Measurements from ENCODE around the gene MEGF6. TPM values are rescaled to one million over a fixed set of nuclear protein-coding genes. Genes with fewer than 3 reads are reported as not detected.

MEGF6 gene
- total RNA-seq, 1 donor from 2014 or later: 10.9 TPM

- Mint-ChIP-seq H3K27ac (no peak overlapping the region), H3K36me3 (ENCODE audit: low read depth) (no peaks in the 10 kb centered on the region), H3K4me1 (peaks cover 11% of the 10 kb centered on the region), H3K4me3 (no peak overlapping the region), H3K9me3 (no peaks in the 10 kb centered on the region), H3K27me3 (peaks cover 5% of the 10 kb centered on the region)
- POLR2A ChIA-PET: no interaction called here
- TF ChIP-seq, protein P1, sequence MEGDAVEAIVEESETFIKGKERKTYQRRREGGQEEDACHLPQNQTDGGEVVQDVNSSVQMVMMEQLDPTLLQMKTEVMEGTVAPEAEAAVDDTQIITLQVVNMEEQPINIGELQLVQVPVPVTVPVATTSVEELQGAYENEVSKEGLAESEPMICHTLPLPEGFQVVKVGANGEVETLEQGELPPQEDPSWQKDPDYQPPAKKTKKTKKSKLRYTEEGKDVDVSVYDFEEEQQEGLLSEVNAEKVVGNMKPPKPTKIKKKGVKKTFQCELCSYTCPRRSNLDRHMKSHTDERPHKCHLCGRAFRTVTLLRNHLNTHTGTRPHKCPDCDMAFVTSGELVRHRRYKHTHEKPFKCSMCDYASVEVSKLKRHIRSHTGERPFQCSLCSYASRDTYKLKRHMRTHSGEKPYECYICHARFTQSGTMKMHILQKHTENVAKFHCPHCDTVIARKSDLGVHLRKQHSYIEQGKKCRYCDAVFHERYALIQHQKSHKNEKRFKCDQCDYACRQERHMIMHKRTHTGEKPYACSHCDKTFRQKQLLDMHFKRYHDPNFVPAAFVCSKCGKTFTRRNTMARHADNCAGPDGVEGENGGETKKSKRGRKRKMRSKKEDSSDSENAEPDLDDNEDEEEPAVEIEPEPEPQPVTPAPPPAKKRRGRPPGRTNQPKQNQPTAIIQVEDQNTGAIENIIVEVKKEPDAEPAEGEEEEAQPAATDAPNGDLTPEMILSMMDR (IDR thresholded peaks at IDR 0.05): no peak
- intact Hi-C loops (cut with micrococcal nuclease): no loop called here
- DNase-seq (no peak), ATAC-seq (ENCODE audit: low read depth) (no peak)
- CTCF ChIA-PET: no interaction called here
Measured at GRCh38 chr1:3580231-3580630, 31.1 kb downstream of the MEGF6 start.

DNA sequence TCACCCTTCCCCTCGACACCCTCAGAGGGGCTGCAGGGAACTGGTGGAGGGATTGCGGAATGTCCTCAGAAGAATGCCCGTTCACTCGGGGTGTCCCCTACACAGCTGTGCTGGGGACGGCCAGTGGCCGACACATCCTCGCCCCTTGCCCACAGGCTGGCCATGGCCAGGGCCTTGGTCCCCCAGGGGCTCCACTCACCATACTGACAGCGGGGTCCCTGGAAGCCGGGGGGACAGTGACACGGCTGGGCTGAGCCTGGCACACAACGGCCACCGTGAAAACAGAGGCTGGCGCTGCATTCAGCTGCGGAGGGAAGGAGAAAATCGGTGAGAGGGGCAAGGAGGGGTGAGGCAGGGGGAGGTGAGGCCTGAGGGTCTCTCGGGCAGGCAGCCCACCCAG is 31.7 kb downstream of the MEGF6 start:
- Mint-ChIP-seq H3K27ac (no peak overlapping the region), H3K27me3 (peaks cover 5% of the 10 kb centered on the region), H3K4me1 (peaks cover 11% of the 10 kb centered on the region), H3K36me3 (ENCODE audit: low read depth) (no peaks in the 10 kb centered on the region), H3K9me3 (no peaks in the 10 kb centered on the region), H3K4me3 (no peak overlapping the region)
- intact Hi-C loops (cut with micrococcal nuclease): no loop called here
- DNase-seq: no peak
- TF ChIP-seq, protein P1 (IDR thresholded peaks at IDR 0.05): no peak
- ChIA-PET CTCF (no interaction called here), POLR2A (no interaction called here)
- ATAC-seq (ENCODE audit: low read depth): no peak

- ChIA-PET POLR2A (no interaction called here), CTCF (no interaction called here)
- intact Hi-C loops (cut with micrococcal nuclease): no loop called here
- no peak for ATAC-seq (ENCODE audit: low read depth)
- Mint-ChIP-seq H3K27ac (no peak overlapping the region), H3K4me3 (no peak overlapping the region), H3K9me3 (no peaks in the 10 kb centered on the region), H3K36me3 (ENCODE audit: low read depth) (no peaks in the 10 kb centered on the region), H3K27me3 (peaks cover 5% of the 10 kb centered on the region), H3K4me1 (peaks cover 11% of the 10 kb centered on the region)
- no peak for DNase-seq
- TF ChIP-seq, protein P1 (IDR thresholded peaks at IDR 0.05): no peak
Measured at GRCh38 chr1:3578906-3579305, 32.4 kb downstream of the MEGF6 start.

DNA sequence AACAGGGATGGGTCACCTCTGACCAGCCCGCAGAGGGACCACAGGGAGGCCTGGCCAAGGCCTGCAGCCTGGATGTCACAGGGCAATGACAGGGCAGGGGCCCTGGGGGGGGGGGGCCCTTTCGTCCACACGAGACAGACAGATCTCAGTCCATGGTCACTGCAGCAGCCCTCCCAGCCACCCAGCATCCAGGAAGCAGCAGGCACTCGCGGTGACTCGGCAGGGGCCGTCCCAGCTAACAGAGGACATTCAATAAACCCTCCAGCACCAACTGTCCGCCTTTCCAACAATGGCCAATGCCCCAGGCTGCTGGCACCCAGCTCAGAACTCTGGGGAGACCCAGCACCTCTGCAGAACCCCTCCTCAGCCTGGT is 32.9 kb downstream of the MEGF6 start:
- DNase-seq: no peak
- H3K36me3 Mint-ChIP-seq (ENCODE audit: low read depth): no peaks in the 10 kb centered on the region
- no peaks in the 10 kb centered on the region for H3K9me3 Mint-ChIP-seq
- ChIA-PET POLR2A (no interaction called here), CTCF (no interaction called here)
- intact Hi-C loops (cut with micrococcal nuclease): no loop called here
- TF ChIP-seq, protein P1 (IDR thresholded peaks at IDR 0.05): no peak
- no peak overlapping the region for H3K27ac Mint-ChIP-seq
- no peak overlapping the region for H3K4me3 Mint-ChIP-seq
- no peak for ATAC-seq (ENCODE audit: low read depth)
- H3K4me1 Mint-ChIP-seq: peaks cover 11% of the 10 kb centered on the region
- peaks cover 5% of the 10 kb centered on the region for H3K27me3 Mint-ChIP-seq

- no peak for ATAC-seq (ENCODE audit: low read depth)
- intact Hi-C loops (cut with micrococcal nuclease): no loop called here
- Mint-ChIP-seq H3K27ac (no peak overlapping the region), H3K4me1 (peaks cover 11% of the 10 kb centered on the region), H3K36me3 (ENCODE audit: low read depth) (no peaks in the 10 kb centered on the region), H3K27me3 (peaks cover 5% of the 10 kb centered on the region), H3K4me3 (no peak overlapping the region), H3K9me3 (no peaks in the 10 kb centered on the region)
- TF ChIP-seq, protein P1 (IDR thresholded peaks at IDR 0.05): no peak
- no peak for DNase-seq
- ChIA-PET POLR2A (no interaction called here), CTCF (no interaction called here)
Measured at GRCh38 chr1:3577711-3578432, 33.4 kb downstream of the MEGF6 start.

Data from activated B cell treated with CpG ODN at 0.5 μM for 24 hours (primary cell).